ENCODE measurements around the gene NID1.

GRCh38 chr1:235931171-235931738 lies 133.6 kb downstream of the NID1 start:
- TF ChIP-seq CTCF (IDR thresholded peaks at IDR 0.05; ENCODE audit: low read depth, low read length, missing input control): no peak
- no peak for TF ChIP-seq RAD21 (IDR thresholded peaks at IDR 0.05)
- TF ChIP-seq MAX (IDR thresholded peaks at IDR 0.05): no peak
- no peak for TF ChIP-seq REST (IDR thresholded peaks at IDR 0.05)
- no peak for TF ChIP-seq ATF3 (IDR thresholded peaks at IDR 0.05)
- TF ChIP-seq JUND (IDR thresholded peaks at IDR 0.05): no peak
- TF ChIP-seq SP1 (IDR thresholded peaks at IDR 0.05): no peak
- TF ChIP-seq TAF1 (conservative IDR thresholded peaks at IDR 0.05): no peak
- no peak for TF ChIP-seq FOXA1 (IDR thresholded peaks at IDR 0.05)
- TF ChIP-seq GABPA (IDR thresholded peaks at IDR 0.05 in 1 of 2, conservative IDR thresholded peaks at IDR 0.05 in 1 of 2): no peak
- TF ChIP-seq YY1 (IDR thresholded peaks at IDR 0.05): no peak
